ENCODE results near the gene TRIM3. TPM values are rescaled to one million over a fixed set of nuclear protein-coding genes. Genes with fewer than 3 reads are reported as not detected.
A peak's percentile ranks its signal among the peaks of the same experiment; 100 is the strongest.

Gene TRIM3
- total and polyA plus RNA-seq, 2 of the 8 experiments (the other 6 are each of a cell fraction or from before 2014, with no cell fraction given): 10.7 to 14.3 TPM

DNA sequence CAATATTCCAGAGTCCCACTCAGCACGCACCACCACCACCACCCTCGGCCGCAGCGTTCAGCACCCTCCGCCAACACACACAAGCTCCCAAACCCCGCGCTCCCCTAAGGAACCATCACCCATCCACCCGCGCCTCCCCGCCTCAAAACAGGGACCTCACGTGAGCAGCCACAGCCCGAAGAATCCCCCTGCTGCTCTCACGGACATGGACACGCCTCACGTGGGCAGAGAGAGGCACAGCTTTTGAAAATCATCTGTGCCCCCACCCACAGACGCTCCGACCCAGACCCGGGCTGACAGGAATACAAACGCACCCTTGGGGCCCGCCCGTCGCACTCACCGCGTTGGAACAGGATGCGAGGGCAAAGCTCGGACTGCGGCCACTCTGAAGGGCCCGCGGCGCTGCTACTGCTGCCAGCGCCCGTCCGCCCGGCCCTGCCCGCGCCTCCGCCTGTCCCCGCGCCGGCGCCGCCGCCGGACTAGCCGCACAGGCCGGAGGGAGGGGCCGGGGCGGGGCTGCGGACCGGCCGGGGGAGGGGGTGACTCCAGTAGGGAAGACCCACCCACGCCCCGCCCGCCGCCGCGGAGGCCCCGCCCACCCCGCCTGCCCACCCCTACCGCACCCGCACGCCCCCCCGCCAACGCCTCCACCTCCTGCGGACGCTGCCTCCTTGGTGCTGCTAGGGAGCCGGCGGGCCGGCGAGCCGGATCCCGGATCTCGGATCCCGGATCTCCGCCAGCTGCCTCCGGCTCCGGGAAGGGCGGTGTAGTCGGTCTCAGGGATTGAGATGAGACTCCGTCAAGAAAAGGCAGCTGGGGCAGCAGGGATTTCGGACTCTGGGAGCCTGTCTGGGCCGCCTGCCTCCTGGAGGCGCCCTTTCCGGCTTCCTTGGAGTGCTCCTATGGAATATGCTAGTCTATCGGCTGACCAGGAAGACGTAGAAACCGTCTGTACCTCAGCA lies at the start of gene TRIM3 (continued):
- TF ChIP-seq POLR2A (IDR thresholded peaks at IDR 0.05; ENCODE audit: control extremely low read depth in 1 of 2, low read depth in 2 of 2, low read length in 2 of 2) (0 out of 3 replicates have a peak, but pooled peaks of 1 of the 2 experiments have one; percentile 21), TCF12 (IDR thresholded peaks at IDR 0.05; ENCODE audit: low read depth, low read length) (no peak), RFX5 (IDR thresholded peaks at IDR 0.05; ENCODE audit: borderline replicate concordance, low read depth, low read length) (no peak), JUN (IDR thresholded peaks at IDR 0.05; ENCODE audit: low read depth, low read length) (no peak), KDM1A (IDR thresholded peaks at IDR 0.05; ENCODE audit: borderline replicate concordance, low read length) (no peak), TEAD4 (IDR thresholded peaks at IDR 0.05; ENCODE audit: low read depth, low read length) (no peak), ASH2L (IDR thresholded peaks at IDR 0.05; ENCODE audit: low read length) (no peak), BRCA1 (IDR thresholded peaks at IDR 0.05; ENCODE audit: low read depth, low read length) (no peak), MAFK (IDR thresholded peaks at IDR 0.05; ENCODE audit: low read depth, low read length) (no peak), GTF2F1 (IDR thresholded peaks at IDR 0.05; ENCODE audit: borderline replicate concordance, low read depth, low read length) (no peak), YY1 (IDR thresholded peaks at IDR 0.05; ENCODE audit: low read depth, low read length) (no peak), NRF1 (IDR thresholded peaks at IDR 0.05; ENCODE audit: low read depth, low read length) (no peak), CBX5 (IDR thresholded peaks at IDR 0.05; ENCODE audit: low read depth, low read length) (no peak), EP300 (IDR thresholded peaks at IDR 0.05; ENCODE audit: borderline replicate concordance in 1 of 2, low read depth in 2 of 2, low read length in 2 of 2) (0 out of 3 replicates have a peak, but pooled peaks of 1 of the 2 experiments have one; percentile 6), SRF (IDR thresholded peaks at IDR 0.05; ENCODE audit: low read depth, low read length) (no peak), CHD1 (IDR thresholded peaks at IDR 0.05; ENCODE audit: low read depth, low read length) (no peak), CBX8 (IDR thresholded peaks at IDR 0.05; ENCODE audit: borderline replicate concordance, low read depth, low read length) (no peak), SP4 (IDR thresholded peaks at IDR 0.05; ENCODE audit: low read length) (no peak), ZNF274 (IDR thresholded peaks at IDR 0.05; ENCODE audit: borderline replicate concordance, extremely low read depth, low read length) (no peak), SIX5 (IDR thresholded peaks at IDR 0.05; ENCODE audit: low read depth, low read length) (no peak), CREB1 (IDR thresholded peaks at IDR 0.05) (0 out of 2 replicates have a peak, but pooled peaks have one; percentile 6), PHF8 (conservative IDR thresholded peaks at IDR 0.05; ENCODE audit: low read depth, low read length) (peak; percentile 46; the same call in 1 of the 2 replicates), SIRT6 (IDR thresholded peaks at IDR 0.05; ENCODE audit: low read length) (no peak)
- TF ChIP-seq, protein P1, sequence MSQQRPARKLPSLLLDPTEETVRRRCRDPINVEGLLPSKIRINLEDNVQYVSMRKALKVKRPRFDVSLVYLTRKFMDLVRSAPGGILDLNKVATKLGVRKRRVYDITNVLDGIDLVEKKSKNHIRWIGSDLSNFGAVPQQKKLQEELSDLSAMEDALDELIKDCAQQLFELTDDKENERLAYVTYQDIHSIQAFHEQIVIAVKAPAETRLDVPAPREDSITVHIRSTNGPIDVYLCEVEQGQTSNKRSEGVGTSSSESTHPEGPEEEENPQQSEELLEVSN (IDR thresholded peaks at IDR 0.05): no peak
- TF ChIP-seq, protein P2, sequence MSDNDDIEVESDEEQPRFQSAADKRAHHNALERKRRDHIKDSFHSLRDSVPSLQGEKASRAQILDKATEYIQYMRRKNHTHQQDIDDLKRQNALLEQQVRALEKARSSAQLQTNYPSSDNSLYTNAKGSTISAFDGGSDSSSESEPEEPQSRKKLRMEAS (IDR thresholded peaks at IDR 0.05): 0 out of 2 replicates have a peak, but pooled peaks have one; percentile 11

All from H1 (cell line).